Uterus (tissue), 4 donors: ENCODE results near the gene SEZ6. TPM values are rescaled to one million over a fixed set of nuclear protein-coding genes. Genes with fewer than 3 reads are reported as not detected.
"Not testable (repeated sequence)": the region's sequence is repeated elsewhere in the genome, so short reads cannot be mapped to it uniquely, and the experiment has no call there.

Source experiments
- DNase-seq, 2 donors: peaks; one replicate each; pipeline ENCODE4 v3.0.0-alpha.2; 2019 to 2020
- H3K27ac ChIP-seq, 2 donors: fragments of 200-600 bp; sonication (generic); 1 replicate in 1 of 2; 2 replicates in 1 of 2; pipeline ENCODE4 v1.5.1; 2016 to 2018
- H3K27me3 ChIP-seq, 2 donors: fragments of 200-600 bp; sonication (generic); one replicate each; pipeline ENCODE4 v1.5.1; 2018 to 2019; ENCODE audit warnings: control low read depth in 1 of 2
- H3K36me3 ChIP-seq, 2 donors: fragments of 200-600 bp; sonication (generic); one replicate each; pipeline ENCODE4 v1.5.1; 2019; ENCODE audit warnings: control low read depth in 1 of 2
- H3K4me1 ChIP-seq, 2 donors: fragments of 200-600 bp; sonication (generic); one replicate each; pipeline ENCODE4 v1.5.1; 2018 to 2019; ENCODE audit warnings: control low read depth in 1 of 2
- H3K4me3 ChIP-seq, 2 donors: fragments of 200-600 bp; sonication (generic); 1 replicate in 1 of 2; 2 replicates in 1 of 2; pipeline ENCODE4 v1.5.1; 2018 to 2019; ENCODE audit warnings: mild to moderate bottlenecking in 1 of 2
- H3K9me3 ChIP-seq, 2 donors: fragments of 200-600 bp; sonication (generic); one replicate each; pipeline ENCODE4 v1.5.1; 2019; ENCODE audit warnings: control low read depth in 1 of 2
- CTCF ChIP-seq, 4 experiments: fragments of 200-600 bp in 2 of 4; fragments of 450-650 bp in 2 of 4; sonication (generic) in 2 of 4; IDR thresholded peaks; one replicate each; pipeline ENCODE4 v1.5.1; 2016 to 2019; ENCODE audit warnings: antibody characterized with exemption in 4 of 4, mild to moderate bottlenecking in 2 of 4, moderate library complexity in 1 of 4
- POLR2A ChIP-seq, 2 donors: fragments of 450-650 bp; IDR thresholded peaks; one replicate each; pipeline ENCODE4 v1.6.1; 2016; ENCODE audit warnings: antibody characterized with exemption in 2 of 2, mild to moderate bottlenecking in 1 of 2, moderate library complexity in 1 of 2
- intact Hi-C: fragments of 100-400 bp; cut with DNase I; formaldehyde crosslinking; loops from one replicate; pipeline ENCODE4 v1.15.1; 2023; ENCODE audit warnings: low total_unique reads
- total RNA-seq, 4 donors: library from RNA; depleted of rRNA in 3 of 4; stranded (reverse); fragments of >200 nt in 3 of 4; gene quantifications; one replicate each; pipeline versions ENCODE4 v1.1.0 to v1.2.4, GENCODE V29; 2014 to 2023
- donor health status: DM: yes; HTN: yes; CAD: no.

Gene SEZ6
- total RNA-seq, 4 donors from 2014 or later = 0.07 TPM; not detected in 3

GRCh38 chr17:28940142-28940541 is 65.7 kb downstream of the SEZ6 start:
- intact Hi-C loops = no loop called here
- Histone ChIP-seq H3K27me3 (no peaks in the 10 kb centered on the region), H3K9me3 (no peaks in the 10 kb centered on the region), H3K36me3 (no peaks in the 10 kb centered on the region), H3K27ac (no peak overlapping the region), H3K4me3 (no peak overlapping the region), H3K4me1 (peaks cover 8 to 10% of the 10 kb centered on the region in 2 donors)
- no peak for DNase-seq
- no peak for TF ChIP-seq POLR2A (IDR thresholded peaks at IDR 0.05)
- no peak for TF ChIP-seq CTCF (IDR thresholded peaks at IDR 0.05)

DNA sequence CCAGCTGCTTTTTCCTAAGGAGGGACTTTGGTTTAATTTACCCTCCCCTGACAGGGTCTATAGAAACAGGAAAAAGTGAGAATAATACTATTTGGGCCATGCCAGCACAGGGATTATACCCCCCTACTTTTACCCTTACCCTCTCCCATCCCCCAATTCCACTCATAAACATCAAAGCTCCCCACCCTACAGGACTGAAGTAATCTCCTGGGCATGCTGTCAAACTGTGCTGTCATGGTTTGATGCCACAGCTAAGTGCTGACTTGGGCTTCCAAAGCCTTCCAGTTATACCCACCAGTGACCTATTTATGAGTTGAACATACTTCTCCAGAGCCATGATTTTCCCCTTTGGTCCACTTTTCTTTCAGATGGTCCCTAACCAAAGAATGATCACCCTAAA is 67.3 kb downstream of the SEZ6 start:
- H3K9me3 ChIP-seq = no peaks in the 10 kb centered on the region
- DNase-seq = no peak
- no peaks in the 10 kb centered on the region for H3K36me3 ChIP-seq
- no peak overlapping the region for H3K27ac ChIP-seq
- H3K4me1 ChIP-seq = peaks cover 8 to 10% of the 10 kb centered on the region in 2 donors
- TF ChIP-seq POLR2A (IDR thresholded peaks at IDR 0.05) (no peak), CTCF (IDR thresholded peaks at IDR 0.05) (no peak)
- intact Hi-C loops = no loop called here
- no peak overlapping the region for H3K4me3 ChIP-seq
- no peaks in the 10 kb centered on the region for H3K27me3 ChIP-seq

DNA sequence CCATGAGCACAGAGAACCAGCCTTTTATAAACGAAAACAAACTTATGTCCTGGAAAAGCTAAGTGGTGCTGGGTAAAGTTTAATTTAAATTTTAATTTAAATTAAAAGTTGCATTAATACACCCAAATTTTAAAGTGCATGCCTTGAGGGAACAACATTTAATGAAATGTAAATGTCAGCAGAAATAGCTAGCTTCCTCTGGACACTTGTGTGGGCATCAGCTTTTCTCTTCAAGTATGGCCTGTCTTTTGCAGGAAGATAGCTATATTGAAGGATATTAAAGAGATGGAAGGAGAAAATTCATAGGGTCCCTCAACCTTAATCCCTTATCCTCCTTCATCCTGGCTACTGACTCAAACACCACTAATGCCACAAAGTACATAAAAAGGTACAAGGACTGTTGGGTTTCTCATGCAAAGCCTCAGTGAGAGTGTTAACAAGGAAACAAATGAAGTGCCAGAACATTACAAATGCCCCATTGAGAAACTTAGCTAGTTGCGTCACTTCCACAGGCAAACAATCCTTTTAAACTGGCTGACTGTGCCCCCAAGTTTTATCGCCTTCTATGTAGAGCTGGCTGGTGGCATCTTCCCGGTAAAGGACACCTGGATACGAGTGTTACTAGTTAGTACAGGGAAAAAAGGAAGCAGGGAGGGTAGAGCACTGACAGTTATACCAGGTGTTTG is 68.6 kb downstream of the SEZ6 start:
- intact Hi-C loops = no loop called here
- H3K36me3 ChIP-seq = no peaks in the 10 kb centered on the region
- no peak overlapping the region for H3K27ac ChIP-seq
- no peak overlapping the region for H3K4me3 ChIP-seq
- H3K9me3 ChIP-seq = no peaks in the 10 kb centered on the region
- peaks cover 5 to 8% of the 10 kb centered on the region in 2 donors for H3K4me1 ChIP-seq
- H3K27me3 ChIP-seq = no peaks in the 10 kb centered on the region
- no peak for TF ChIP-seq CTCF (IDR thresholded peaks at IDR 0.05)
- TF ChIP-seq POLR2A (IDR thresholded peaks at IDR 0.05) = no peak
- no peak for DNase-seq

DNA sequence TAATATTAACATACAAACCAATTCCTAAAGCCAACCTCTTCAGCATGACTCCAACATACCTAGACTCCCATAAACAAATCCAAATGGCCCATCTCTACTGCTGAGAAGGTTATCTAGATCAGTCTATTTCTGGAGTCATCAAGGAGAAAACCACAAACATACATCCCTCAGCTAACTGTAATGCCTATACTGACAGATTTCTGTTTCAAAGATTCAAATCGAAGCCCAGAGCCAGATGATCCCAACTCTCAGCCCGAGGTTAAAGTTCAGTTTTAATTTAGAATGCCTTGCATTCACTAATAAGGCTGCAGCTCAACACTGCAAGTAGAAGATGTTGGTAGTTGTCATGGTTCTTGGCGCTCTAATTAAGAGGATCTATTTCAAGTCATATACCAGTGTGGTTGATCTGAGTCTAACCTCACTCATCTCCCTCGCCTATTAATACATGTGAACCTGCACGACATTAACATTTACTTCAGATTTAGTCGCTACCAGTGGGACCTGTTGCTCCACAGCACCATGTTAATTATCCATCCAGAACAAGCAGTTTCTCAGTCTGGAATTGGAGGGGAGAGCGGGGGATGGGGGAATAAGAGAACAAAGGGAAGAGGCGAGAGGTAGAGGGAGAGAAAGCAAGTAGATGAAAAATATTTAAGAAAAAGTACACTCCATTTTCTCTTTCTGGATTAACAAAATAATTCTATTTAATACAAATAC is 69.9 kb downstream of the SEZ6 start:
- Histone ChIP-seq H3K27ac (no peak overlapping the region), H3K36me3 (no peaks in the 10 kb centered on the region), H3K27me3 (no peaks in the 10 kb centered on the region), H3K9me3 (no peaks in the 10 kb centered on the region), H3K4me3 (no peak overlapping the region), H3K4me1 (peaks cover 3 to 6% of the 10 kb centered on the region in 2 donors)
- TF ChIP-seq POLR2A (IDR thresholded peaks at IDR 0.05) = no peak
- intact Hi-C loops = no loop called here
- DNase-seq = no peak

- H3K27ac ChIP-seq, H3K36me3 ChIP-seq, H3K4me3 ChIP-seq, H3K4me1 ChIP-seq, intact Hi-C loops, H3K9me3 ChIP-seq, H3K27me3 ChIP-seq, DNase-seq: not testable (repeated sequence)
Observed at GRCh38 chr17:28934508-28934907, 71.3 kb downstream of the SEZ6 start.

- Histone ChIP-seq H3K27me3 (no peaks in the 10 kb centered on the region), H3K4me3 (no peak overlapping the region)
Observed at GRCh38 chr17:28929787-28930186, 76.0 kb downstream of the SEZ6 start.

More at GRCh38 chr17:28929787-28930186, 76.0 kb downstream of the SEZ6 start:
- Histone ChIP-seq H3K9me3 (no peaks in the 10 kb centered on the region), H3K4me1 (no peaks in the 10 kb centered on the region), H3K36me3 (no peaks in the 10 kb centered on the region), H3K27ac (no peak overlapping the region)
- TF ChIP-seq CTCF (IDR thresholded peaks at IDR 0.05) (no peak), POLR2A (IDR thresholded peaks at IDR 0.05) (no peak)
- intact Hi-C loops = no loop called here
- DNase-seq = no peak
